Hypothalamus (tissue), 51 donors: Measurements from ENCODE around the gene DPRX.

Source experiments
- DNase-seq, 51 donors: peaks; one replicate each; lab custom pipeline; 2025; lab: John Stamatoyannopoulos, UW

DPRX gene, protein sequence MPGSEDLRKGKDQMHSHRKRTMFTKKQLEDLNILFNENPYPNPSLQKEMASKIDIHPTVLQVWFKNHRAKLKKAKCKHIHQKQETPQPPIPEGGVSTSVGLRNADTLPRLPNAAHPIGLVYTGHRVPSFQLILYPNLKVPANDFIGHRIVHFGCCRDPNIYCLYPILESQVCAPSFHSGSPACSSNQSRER

DNA sequence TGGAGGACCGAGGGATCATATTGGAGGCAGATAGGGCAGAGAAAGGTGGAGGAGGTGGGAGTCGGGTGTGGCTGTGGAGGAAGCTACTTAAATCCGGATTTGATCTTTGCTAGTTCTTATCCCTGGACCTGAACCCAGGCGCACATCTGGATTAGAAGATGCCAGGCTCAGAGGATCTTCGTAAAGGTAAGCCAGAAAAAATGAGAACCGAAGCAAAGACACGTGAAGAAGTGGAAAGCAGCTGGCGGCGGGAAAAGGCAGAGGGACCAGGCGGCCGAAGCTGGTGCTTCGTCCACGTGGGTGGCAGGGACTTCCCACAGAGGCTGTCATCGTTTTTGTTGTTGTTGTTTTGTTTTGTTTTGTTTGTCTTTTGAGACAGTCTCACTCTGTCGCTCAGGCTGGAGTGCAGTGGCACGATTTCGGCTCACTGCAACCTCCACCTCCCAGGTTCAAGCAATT is at the start of gene DPRX:
Gene DPRX, plus strand, starts transcription at position 51 of the 459 bp plus-strand sequence. Its CDS starts 108 bp downstream, at position 159.
- no peak for DNase-seq

DNA sequence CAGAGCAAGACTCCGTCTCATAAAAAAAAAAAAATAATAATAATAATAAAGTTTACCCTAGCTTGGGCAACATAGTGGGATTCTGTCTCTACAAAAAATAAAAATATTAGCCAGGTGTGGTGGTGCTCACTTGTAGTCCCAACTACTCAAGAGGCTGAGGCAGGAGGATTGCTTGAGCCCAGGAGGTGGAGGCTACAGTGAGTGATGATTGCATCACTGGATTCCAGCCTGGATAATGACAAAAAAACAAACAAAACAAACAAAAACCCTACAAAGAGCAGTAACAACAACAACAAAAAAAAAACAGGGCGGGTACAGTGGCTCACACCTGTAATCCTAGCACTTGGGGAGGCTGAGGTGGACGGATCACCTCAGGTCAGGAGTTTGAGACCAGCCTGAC is 48.6 kb upstream of the DPRX start:
- DNase-seq: no peak

DNA sequence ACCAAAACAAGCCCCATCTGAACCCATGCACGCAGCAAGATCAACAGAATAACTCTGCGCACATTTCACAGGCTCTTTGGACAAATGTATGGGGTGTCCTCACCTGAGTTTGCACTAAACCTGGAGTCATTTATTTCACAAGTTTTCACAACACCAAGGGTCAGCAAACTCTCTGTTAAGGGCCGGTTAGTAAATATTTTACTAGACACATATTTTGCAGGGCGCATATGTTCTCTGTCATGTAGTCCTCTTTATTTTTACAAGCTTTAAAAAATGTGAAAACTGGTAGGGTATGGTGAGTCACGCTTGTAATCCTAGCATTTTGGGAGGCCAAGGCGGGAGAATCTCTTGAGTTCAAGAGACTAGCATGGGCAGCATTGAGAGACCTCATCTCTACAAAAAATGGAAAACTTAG is 45.5 kb upstream of the DPRX start:
- DNase-seq: no peak

DNA sequence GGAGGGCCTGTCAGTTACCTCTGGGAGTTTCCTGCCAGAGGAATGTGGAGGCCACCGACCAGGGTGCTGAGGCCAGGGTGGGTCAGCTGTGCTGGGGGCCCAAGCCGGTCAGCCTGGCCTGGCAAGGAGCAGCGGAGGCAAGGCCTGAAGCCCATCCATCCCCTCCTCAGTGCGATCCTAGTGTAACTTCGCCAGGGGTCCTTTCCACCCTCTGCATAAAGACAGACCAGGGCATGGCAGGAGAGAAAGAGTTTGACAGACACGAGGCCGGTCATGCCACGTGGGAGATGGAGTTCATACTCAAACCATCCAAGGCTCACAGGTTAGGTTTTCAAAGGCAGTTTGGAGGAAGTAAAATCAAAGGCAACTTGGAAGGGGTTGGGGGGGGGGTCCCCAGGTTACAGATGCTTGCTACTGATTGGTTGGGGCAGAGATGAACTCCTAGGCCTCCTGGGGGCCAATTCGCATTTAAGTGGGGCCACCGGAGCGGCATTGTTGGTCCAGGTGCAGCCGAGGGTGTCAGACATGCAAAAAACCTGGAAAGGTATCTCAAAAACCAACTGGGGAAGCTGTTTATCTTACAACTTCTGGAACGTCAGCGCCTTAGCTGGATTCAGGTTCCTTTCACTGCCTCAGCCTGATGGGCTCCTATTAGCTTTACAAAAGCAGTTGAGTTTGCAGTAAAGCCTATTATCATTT is 36.8 kb upstream of the DPRX start:
- DNase-seq: no peak

DNA sequence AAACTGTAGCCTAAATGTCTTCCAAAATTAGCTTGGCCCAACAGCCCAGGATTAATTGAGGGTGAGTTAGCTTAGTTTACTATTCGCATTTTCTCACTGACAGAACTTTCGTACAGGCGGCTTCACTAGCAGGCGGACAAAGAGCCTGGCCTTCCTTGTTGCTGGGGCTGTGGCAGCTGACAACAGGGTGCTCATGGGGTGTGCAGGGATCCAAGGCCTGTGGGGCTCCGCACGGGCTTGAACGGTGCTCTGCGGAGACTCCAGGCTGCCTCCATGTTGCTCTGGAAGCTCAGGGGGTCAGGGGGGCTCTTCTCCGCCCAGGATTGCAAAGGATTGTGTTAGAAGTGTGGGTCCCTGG is 36.3 kb upstream of the DPRX start:
- DNase-seq: no peak

DNA sequence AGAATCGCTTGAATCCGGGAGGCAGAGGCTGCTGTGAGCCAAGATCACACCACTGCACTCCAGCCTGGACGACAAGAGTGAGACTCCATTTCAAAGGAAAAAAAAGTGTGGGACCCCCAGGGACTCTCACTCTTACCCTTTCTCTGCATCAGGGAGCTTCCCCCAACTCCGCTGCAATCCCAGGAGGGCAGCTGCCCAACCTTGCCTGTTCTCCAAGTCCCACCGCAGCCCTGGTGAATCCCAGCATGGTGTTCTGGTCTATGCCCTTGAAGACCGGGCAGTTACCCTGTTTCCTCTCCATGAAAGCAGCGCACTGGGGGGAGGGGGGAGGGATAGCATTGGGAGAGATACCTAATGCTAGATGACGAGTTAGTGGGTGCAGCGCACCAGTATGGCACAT is 35.7 kb upstream of the DPRX start:
- DNase-seq: no peak

DNA sequence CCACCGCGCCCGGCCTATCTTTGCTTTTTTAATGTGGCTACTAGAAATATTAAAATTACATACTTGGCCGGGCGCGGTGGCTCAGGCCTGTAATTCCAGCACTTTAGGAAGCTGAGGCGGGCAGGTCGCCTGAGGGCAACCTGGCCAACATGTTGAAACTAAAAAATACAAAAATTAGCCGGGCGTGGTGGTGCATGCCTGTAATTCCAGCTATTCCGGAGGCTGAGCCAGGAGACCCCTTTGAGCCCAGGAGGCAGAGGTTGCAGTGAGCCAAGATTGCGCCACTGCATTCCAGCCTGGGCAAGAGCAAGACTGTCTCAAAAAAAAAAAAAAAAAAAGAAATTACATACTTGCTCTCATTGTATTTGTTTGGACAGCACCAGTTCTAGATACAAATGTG is 34.8 kb upstream of the DPRX start:
- DNase-seq: no peak

DNA sequence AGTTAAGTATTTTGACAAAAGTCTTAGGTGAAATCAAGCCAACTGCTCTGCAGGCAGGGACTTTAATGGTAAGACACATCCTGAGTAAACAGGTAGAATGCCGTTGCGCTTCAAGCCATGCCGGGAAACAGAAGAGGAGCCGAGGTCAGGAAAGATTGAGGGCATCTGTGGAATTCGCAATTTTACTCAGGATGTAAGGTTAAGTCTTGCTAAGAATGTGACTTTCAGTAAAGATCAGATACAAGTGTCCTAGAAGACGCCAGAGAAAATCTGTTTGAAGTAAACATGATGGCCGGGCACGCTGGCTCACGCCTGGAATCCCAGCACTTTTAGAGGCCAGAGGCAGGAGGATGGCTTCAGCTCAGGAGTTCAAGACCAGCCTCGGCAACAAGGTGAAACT is 33.4 kb upstream of the DPRX start:
- DNase-seq: no peak

DNA sequence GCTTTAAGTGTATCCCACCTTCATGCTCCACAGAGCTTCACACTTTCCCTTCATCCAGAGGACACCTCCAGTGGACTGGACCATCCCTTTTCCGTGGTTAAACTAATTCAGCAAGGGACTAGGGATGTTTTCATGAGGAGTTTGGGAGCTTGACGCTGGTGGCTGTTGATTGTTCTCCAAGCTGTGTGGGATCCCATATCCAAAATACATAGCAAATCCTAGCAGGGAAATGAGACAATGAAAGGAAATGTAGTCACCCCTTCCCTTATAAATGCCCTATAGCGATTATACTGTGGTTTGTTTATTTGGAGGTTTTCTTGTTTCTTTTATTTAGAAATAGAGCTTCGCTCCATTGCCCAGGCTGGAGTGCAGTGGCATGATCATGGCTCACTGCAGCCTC is 31.6 kb upstream of the DPRX start:
- no peak for DNase-seq

DNA sequence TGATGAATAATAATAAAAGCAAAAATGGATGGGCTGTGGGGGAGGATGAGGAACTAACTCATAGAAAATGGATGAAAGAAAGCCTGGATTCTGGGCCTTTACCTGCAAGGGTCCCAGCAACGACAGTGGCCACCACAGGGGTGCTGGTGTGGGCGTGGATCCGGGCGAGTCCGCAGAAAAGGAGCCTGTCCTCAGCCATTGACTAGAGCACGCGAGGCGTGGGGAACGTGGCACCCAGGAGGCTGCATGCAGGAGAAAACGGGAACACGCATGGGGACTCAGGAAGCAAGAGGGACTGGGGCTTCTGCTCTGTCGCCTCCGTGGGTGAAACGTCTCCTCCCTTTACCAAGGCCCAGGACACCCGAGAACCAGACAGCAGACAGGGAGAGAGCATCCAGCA is 25.8 kb upstream of the DPRX start:
- no peak for DNase-seq

DNA sequence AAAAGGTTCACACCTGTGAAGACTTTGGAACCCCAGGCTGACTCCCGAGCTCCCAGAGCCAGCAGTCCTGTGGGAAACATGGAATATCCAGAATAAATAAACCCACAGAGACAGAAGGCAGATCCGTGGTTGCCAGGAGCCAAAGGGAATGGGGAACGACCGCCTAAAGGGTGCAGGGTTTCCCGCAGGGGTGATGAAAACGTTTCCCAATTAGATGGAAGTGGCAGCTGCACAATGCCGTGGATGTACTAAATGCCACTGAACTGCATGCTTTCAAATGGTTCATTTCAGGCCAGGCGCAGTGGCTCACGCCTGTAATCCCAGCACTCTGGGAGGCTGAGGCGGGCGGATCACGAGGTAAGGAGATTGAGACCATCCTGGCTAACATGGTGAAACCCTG is 23.4 kb upstream of the DPRX start:
- no peak for DNase-seq

DNA sequence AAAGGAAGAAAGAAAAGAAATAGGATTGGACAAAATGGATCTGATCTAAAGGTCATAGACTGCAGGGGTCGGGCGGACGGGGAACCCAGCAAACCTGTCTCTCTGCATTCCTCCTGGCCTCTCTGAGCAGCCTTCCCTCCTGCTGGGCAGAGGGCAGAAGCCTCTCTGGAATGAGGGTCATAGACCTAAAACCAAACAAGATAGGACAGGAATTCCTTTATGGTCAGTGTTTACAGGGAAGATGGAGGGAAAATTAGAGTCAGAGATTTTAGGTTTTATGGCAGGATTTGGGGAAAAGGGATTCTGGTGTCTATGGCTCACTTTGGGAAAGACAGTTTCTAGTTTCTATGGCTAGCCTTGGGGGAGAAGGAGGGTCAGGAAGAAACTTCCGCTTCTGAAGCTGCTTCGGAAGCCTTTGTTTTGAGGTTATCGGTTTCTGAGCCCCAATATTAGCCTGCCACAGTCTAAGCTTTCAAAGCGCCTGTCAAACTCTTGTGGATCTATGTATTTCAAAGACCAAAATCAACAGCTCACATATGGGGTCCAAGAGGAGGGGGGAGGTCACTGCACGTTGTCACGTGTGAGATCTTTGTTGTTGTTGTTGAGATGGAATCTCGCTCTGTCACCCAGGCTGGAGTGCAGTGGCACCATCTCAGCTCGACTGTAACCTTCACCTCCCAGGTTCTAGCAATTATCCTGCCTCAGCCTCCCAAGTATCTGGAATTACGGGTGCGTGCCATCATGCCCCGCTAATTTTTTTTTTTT is 18.9 kb upstream of the DPRX start:
- DNase-seq: no peak

DNA sequence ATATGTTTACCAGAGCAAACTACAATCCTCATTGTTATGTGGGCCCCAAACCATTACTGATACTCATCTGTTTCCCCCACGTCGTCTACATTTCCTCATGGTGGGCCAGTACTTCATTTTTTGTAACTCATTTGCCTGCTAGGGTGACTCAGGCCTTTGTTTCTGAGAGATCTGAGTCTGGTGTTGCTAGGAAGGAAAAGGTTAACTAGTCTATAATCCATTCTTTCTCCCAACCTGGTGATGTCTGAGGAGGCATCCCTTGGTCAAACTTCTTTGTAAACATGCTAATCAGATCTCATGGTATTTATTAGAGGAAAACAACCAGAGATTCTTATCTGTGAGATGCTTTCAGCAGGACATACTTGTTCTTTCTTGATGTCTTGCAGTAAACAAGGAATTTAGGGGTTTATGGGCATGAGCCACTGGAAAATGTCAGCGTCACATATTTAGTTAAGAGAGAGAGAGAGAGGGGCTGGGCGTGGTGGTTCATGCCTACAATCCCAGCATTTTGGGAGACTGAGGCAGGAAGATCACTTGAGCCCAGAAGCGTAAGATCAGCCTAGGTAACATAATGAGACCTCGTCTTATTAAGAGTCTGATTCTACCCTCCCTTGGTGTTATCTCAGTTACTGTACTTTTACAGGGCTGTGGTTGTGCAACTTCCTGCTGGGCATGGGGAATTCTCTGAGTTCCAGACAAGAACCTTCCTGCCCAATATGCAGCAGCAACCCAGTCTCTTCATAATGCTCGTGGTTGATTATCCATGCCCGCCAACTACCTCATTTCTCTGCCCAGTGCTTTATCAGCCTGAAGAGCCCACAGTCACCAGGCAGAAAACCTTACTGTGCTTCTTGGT is 9.7 kb upstream of the DPRX start:
- DNase-seq: no peak

DNA sequence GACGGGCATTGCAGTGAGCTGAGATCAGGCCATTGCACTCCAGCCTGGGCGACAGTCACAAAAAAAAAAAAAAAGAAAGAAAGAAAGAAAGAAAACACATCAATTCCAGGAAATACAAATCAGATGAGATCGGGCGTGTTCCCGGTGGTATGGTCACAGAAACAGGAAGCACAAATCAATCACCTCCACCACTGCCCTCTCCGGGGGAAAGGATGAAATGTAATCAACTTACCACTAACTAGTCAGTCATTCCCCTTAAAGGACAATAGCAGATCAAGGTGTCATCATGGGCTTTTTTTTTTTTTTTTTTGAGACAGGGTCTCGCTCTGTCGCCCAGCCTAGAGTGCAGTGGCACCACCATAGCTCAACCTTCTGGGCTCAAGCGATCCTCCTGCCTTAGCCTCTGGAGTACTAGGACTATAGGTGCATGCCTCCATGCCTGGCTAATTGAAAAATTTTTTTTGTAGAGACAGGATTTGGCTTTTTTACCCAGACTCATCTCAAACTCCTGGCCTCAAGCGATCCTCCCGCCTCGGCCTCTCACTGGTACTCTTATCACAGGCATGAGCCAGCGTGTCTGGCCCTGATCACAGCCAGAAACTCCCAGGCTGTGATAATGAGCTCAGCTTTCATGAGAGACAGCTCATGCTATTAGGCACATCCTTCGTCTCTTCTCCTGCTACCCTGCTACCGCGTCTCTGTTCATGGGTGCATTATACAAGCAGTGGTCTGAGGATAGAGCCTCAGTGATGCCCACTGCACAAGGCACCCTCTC is 6.8 kb upstream of the DPRX start:
- no peak for DNase-seq

DNA sequence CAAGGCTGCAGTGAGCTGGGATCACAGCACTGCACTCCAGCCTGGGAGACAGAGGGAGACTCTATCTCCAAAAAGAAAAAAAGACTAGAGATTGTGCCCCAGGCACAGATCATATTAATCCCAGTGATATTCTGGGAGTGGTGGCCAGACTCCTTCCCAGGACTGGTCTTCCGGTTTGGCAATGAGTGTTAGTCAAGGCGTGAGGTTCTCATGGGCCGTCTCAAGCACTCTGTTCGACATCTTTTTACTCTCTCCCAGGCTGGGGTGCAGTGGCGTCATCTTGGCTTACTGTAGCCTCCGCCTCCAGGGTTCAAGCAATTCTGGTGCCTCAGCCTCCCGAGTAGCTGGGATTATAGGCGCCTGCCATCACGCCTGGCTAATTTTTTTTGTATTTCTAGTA is 5.3 kb upstream of the DPRX start:
- DNase-seq: no peak

DNA sequence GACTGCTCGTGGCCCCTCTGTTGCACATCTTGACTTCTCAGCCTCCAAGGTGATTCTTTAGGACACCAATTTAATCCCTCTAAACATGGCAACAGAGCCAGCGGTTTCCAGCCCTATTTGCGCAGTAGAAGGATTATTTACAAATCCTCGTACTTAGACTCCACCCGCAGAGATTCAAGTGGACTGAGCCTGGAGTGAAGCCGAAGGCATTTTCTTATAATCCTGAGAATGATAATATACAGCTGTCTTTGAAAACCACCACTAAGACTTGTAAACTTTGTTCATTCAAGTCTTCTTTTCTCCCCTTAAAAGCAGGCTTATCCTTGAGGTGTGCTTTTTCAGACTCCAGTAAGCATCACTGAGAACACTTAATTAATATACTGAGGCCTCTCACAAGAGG is 4.8 kb upstream of the DPRX start:
- no peak for DNase-seq

DNA sequence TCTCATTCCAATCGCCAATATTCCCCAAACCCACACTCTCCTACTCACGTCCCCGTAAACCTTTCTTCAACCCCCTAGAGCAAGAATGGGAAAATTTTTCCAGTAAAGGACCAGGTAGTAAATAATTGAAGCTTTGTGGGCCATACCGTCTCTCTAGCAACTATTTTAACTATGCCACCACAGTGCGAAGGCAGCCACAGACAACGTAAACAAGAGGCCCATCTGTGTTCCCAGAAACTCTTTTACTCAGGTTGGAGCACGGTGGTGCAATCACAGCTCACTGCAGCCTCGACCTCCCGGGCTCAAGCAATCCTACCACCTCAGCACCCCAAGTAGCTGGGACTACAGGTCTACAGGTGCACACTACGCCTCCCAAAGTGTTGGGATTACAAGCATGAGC is 3.0 kb downstream of the DPRX start:
- DNase-seq: no peak

DNA sequence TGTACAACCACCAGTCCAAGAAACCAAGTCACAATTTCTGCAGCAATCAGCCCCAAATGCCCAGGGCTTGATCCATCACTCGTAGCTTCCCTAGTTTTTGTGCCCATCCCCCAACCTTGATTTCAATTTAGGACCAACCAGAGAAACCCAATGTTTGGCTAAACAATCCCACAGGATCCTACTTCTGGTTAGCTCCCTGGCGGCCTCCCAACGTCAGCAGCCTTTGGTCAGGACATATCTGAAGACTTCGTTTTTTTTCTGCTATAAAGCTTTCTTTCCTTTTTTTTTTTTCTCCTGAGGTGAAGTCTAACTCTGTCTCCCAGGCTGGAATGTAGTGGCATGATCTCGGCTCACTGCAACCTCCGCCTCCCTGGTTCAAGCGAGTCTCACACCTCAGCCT is 7.7 kb downstream of the DPRX start:
- no peak for DNase-seq

DNA sequence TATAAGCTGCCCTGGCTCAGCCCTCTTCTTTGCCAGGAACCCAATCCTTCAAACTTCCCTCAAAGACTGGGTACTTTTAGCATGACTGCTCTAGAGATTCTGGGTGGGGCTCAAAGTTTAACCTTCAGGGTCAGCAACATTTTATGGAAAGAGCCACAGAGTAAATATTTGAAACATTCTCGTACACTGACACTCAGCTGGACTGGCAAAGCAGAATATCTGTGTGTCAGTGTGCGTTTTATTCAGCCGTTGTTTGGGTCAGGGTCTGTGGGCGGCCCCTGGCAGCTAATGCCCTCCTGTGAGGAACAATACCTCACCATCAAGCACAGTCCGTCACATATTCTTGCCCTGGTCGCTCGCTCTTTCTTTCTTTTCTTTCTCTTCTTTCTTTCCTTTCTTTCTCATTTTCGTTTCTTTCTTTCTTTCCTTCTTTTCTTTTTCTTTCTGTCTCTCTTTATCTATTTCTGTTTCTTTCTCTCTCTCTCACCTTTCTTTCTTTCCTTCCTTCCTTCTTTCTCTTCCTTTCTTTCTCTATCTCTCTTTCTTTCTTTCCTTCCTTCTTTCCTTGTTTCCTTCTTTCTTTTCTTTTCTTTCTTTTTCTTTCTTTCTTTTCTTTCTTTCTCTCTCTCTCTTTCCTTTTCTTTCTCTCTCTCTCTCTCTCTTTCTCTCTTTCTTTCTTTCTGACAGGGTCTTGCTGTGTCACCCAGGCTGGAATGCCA is 10.7 kb downstream of the DPRX start:
- DNase-seq: no peak
